BE2C (cell line): ENCODE data around the gene TRPM2.

ENCODE experiments used
- DNase-seq: peaks from one replicate; pipeline ENCODE4 v3.0.0-alpha.2; 2020
- H3K27me3 ChIP-seq: fragments of 250-450 bp; sonication (Bioruptor Pico); 2 replicates; pipeline ENCODE4 v1.5.1; 2020; ENCODE audit warnings: mild to moderate bottlenecking
- H3K36me3 ChIP-seq: fragments of 250-450 bp; sonication (Bioruptor Pico); 2 replicates; pipeline ENCODE4 v1.5.1; 2020; ENCODE audit warnings: mild to moderate bottlenecking
- H3K4me1 ChIP-seq: fragments of 250-450 bp; sonication (Bioruptor Pico); 2 replicates; pipeline ENCODE4 v1.5.1; 2020
- H3K4me3 ChIP-seq: 2 replicates; pipeline ENCODE4 v1.5.1; 2011; ENCODE audit warnings: low read depth, low read length
- H3K9me3 ChIP-seq: fragments of 250-450 bp; sonication (Bioruptor Pico); 2 replicates; pipeline ENCODE4 v1.5.1; 2020
- TF ChIP-seq, protein P1 (sequence below): IDR thresholded peaks from 2 replicates; pipeline ENCODE4 v1.5.1; 2012; ENCODE audit warnings: mild to moderate bottlenecking, low read depth, low read length

The TRPM2 gene

GRCh38 chr21:44315691-44316203 is 37.7 kb upstream of the TRPM2 start:
- Histone ChIP-seq H3K4me3 (no peak overlapping the region), H3K27me3 (no peaks in the 10 kb centered on the region), H3K9me3 (no peaks in the 10 kb centered on the region), H3K4me1 (no peaks in the 10 kb centered on the region), H3K36me3 (no peaks in the 10 kb centered on the region)
- TF ChIP-seq, protein P1, sequence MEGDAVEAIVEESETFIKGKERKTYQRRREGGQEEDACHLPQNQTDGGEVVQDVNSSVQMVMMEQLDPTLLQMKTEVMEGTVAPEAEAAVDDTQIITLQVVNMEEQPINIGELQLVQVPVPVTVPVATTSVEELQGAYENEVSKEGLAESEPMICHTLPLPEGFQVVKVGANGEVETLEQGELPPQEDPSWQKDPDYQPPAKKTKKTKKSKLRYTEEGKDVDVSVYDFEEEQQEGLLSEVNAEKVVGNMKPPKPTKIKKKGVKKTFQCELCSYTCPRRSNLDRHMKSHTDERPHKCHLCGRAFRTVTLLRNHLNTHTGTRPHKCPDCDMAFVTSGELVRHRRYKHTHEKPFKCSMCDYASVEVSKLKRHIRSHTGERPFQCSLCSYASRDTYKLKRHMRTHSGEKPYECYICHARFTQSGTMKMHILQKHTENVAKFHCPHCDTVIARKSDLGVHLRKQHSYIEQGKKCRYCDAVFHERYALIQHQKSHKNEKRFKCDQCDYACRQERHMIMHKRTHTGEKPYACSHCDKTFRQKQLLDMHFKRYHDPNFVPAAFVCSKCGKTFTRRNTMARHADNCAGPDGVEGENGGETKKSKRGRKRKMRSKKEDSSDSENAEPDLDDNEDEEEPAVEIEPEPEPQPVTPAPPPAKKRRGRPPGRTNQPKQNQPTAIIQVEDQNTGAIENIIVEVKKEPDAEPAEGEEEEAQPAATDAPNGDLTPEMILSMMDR: no peak
- no peak for DNase-seq

- no peaks in the 10 kb centered on the region for H3K27me3 ChIP-seq
- DNase-seq: no peak
- H3K4me1 ChIP-seq: no peaks in the 10 kb centered on the region
- no peak overlapping the region for H3K4me3 ChIP-seq
- TF ChIP-seq, protein P1: no peak
- no peaks in the 10 kb centered on the region for H3K36me3 ChIP-seq
- no peaks in the 10 kb centered on the region for H3K9me3 ChIP-seq
These were observed 37.0 kb upstream of the TRPM2 start for GRCh38 chr21:44316277-44316900.

DNA sequence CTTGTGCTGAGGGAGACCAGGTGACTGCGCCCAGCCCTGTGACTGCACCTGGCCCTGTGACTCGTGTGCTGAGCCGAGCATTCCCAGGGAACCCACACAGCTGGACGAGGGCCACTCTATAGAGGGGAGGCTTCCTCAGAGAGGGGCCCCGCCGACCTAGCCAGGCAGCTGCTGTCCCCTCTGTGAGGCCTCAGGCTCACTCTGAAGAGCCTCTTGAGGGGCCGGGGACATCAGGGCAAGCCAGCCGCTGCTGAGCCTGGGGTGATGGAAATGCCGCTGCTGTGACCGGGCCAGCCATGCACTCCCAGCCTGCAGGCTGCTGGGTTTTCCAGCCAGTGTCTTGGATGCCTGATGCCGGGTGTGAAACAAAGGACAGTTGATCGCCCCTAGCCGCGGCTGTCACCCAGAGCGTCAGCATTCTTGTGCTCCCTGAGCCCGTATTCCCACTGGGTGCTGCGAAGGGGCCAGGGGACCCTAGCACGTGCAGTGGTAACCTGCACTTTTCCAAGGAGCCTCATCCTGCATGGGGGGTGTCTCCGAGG is 36.1 kb upstream of the TRPM2 start:
- no peaks in the 10 kb centered on the region for H3K4me1 ChIP-seq
- no peaks in the 10 kb centered on the region for H3K36me3 ChIP-seq
- no peak for DNase-seq
- H3K4me3 ChIP-seq: no peak overlapping the region
- H3K9me3 ChIP-seq: no peaks in the 10 kb centered on the region
- TF ChIP-seq, protein P1: no peak
- H3K27me3 ChIP-seq: no peaks in the 10 kb centered on the region

DNA sequence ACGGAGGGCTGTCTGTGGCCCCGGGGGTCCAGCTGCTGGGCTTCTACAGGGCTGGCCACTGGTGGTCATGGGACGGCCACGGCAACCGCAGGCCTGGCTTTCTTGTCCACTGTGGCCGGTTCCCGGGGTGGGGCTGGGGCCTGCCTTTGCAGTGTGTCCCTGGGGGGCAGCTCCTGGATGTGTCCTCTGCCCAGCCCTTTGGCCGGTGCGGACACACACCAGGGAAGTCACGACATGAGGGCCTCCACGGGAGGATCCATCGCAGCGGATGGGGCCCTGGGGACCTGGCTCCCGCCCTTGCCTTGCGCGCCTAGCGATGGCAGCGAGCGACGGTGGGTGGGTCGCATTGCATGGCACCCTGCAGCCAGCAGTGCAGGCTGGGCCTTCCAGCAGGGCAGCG is 35.5 kb upstream of the TRPM2 start:
- no peaks in the 10 kb centered on the region for H3K36me3 ChIP-seq
- H3K4me1 ChIP-seq: no peaks in the 10 kb centered on the region
- TF ChIP-seq, protein P1: no peak
- H3K9me3 ChIP-seq: no peaks in the 10 kb centered on the region
- no peak for DNase-seq
- H3K27me3 ChIP-seq: no peaks in the 10 kb centered on the region
- no peak overlapping the region for H3K4me3 ChIP-seq

- DNase-seq: no peak
- Histone ChIP-seq H3K4me1 (no peaks in the 10 kb centered on the region), H3K4me3 (no peak overlapping the region), H3K27me3 (no peaks in the 10 kb centered on the region), H3K9me3 (no peaks in the 10 kb centered on the region), H3K36me3 (no peaks in the 10 kb centered on the region)
- TF ChIP-seq, protein P1: no peak
These were observed 34.7 kb upstream of the TRPM2 start for GRCh38 chr21:44318489-44319285.
